ENCODE data around the gene TMPRSS5. TPM values are rescaled to one million over a fixed set of nuclear protein-coding genes. Genes with fewer than 3 reads are reported as not detected.
A peak's percentile ranks its signal among the peaks of the same experiment; 100 is the strongest.

The TMPRSS5 gene
- total and polyA plus RNA-seq, 2 of the 13 experiments (the other 11 are each of a cell fraction or from before 2014, with no cell fraction given): 0.40 to 0.96 TPM

GRCh38 chr11:113683481-113684046 is 22.5 kb downstream of the TMPRSS5 start:
- WGBS (ENCODE audit: low lambda C conversion rate): 28% methylated on average over 3 of the region's 6 CpGs
- CTCF ChIA-PET (ENCODE audit: low intra/inter-chr PET ratio, low total read pairs): no interaction called here
- H3K79me2 ChIP-seq (ENCODE audit: insufficient read depth, low read length): no peaks in the 10 kb centered on the region
- no peak overlapping the region for H3K4me2 ChIP-seq (ENCODE audit: low read depth, low read length)
- no peaks in the 10 kb centered on the region for H3K36me3 ChIP-seq (replicated peaks in 1 of 2; ENCODE audit: control insufficient read depth in 1 of 2, insufficient read depth in 2 of 2, low read length in 2 of 2)
- H3K4me1 ChIP-seq (ENCODE audit: insufficient read depth, low read length): no peaks in the 10 kb centered on the region
- H3K27ac ChIP-seq (ENCODE audit: extremely low read length, insufficient read depth, low read length): no peak overlapping the region
- H3K9me3 ChIP-seq (ENCODE audit: low read length): no peaks in the 10 kb centered on the region
- intact Hi-C loops (cut with micrococcal nuclease; ENCODE audit: unreplicated experiment): no loop called here
- in situ Hi-C loops (cut with HindIII; ENCODE audit: extremely low pct_ligation_motif_present, low pct_unique_long_range_greater_than_20kb): no loop called here
- no peak overlapping the region for H3K4me3 ChIP-seq (replicated peaks in 1 of 3; ENCODE audit: insufficient read depth in 1 of 3, low read depth in 2 of 3, low read length in 3 of 3)
- TF ChIP-seq ZNF703 (CRISPR knock-in tag; IDR thresholded peaks at IDR 0.05; ENCODE audit: borderline replicate concordance): no peak
- no peak for TF ChIP-seq HHEX (CRISPR knock-in tag; IDR thresholded peaks at IDR 0.05)
- no peak for TF ChIP-seq ZBTB14 (CRISPR knock-in tag; IDR thresholded peaks at IDR 0.05)
- TF ChIP-seq ZNF790 (CRISPR knock-in tag; IDR thresholded peaks at IDR 0.05; ENCODE audit: borderline replicate concordance): no peak
- TF ChIP-seq SATB2 (CRISPR knock-in tag; IDR thresholded peaks at IDR 0.05): no peak
- no peak for TF ChIP-seq ATAD3A (CRISPR knock-in tag; IDR thresholded peaks at IDR 0.05)
- TF ChIP-seq MAFG (CRISPR knock-in tag; IDR thresholded peaks at IDR 0.05): no peak
- no peak for TF ChIP-seq NONO (IDR thresholded peaks at IDR 0.05)
- TF ChIP-seq NONO (CRISPR knock-in tag; conservative IDR thresholded peaks at IDR 0.05): no peak
- TF ChIP-seq POLR2A (IDR thresholded peaks at IDR 0.05; ENCODE audit: insufficient read depth in 1 of 2, low read depth in 2 of 2, low read length in 2 of 2): no peak
- TF ChIP-seq ZKSCAN5 (CRISPR knock-in tag; IDR thresholded peaks at IDR 0.05): no peak
- no peak for TF ChIP-seq SKIL (CRISPR knock-in tag; IDR thresholded peaks at IDR 0.05; ENCODE audit: borderline replicate concordance)
- no peak for TF ChIP-seq ZBTB7B (CRISPR knock-in tag; IDR thresholded peaks at IDR 0.05)
- TF ChIP-seq FOXP1 (IDR thresholded peaks at IDR 0.05): no peak
- no peak for TF ChIP-seq FOXP1 (CRISPR knock-in tag; IDR thresholded peaks at IDR 0.05)
- TF ChIP-seq ATF2 (CRISPR knock-in tag; IDR thresholded peaks at IDR 0.05): no peak
- TF ChIP-seq MTA1 (CRISPR knock-in tag; IDR thresholded peaks at IDR 0.05; ENCODE audit: borderline replicate concordance): no peak
- no peak for TF ChIP-seq ZNF44 (CRISPR knock-in tag; IDR thresholded peaks at IDR 0.05)
- no peaks in the 10 kb centered on the region for H4K20me1 ChIP-seq (ENCODE audit: insufficient read depth, low read length)
- DNase-seq (ENCODE audit: low spot score) (no peak), ATAC-seq (peak; percentile 52), FAIRE-seq (no peak)
- peaks cover 0 to 21% of the 10 kb centered on the region in 2 experiments; a peak in 2 of 5 replicates for H3K27me3 ChIP-seq (ENCODE audit: control insufficient read depth in 1 of 2, insufficient read depth in 2 of 2, low read length in 2 of 2)
- POLR2A ChIA-PET: no interaction called here
- no peak overlapping the region for H3K9ac ChIP-seq (ENCODE audit: insufficient read depth, low read depth, low read length)
- no TSS peak for BruUV-seq (replicated peaks)
- no peak overlapping the region for H2AFZ ChIP-seq (ENCODE audit: low read length)
